ENCODE measurements around the gene ABCC6.
"Not testable (repeated sequence)": the region's sequence is repeated elsewhere in the genome, so short reads cannot be mapped to it uniquely, and the experiment has no call there.

ABCC6 gene

DNA sequence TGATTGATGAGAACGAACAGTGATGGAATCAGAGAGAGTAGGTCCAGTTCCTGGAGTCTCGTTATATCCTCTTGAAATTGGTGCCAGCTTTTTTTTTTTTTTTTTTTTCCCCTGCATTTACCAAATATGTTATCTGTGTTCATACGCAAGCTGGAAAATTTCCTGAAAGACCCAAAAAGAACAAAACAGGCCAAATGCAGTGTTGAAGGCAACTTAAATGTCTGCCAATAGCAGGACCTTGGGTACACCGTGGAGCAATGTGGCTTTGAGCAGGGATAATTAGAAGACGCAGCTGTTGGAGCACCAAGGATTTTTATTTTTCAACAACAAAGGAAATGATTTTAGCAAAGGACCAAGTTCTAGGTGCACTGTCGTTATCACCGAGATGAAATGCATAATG is 105.0 kb downstream of the ABCC6 start:
- DNase-seq (ENCODE audit: low read depth in 1 of 2, low spot score in 1 of 2) = no peak

- no peak for DNase-seq (ENCODE audit: low read depth in 1 of 2, low spot score in 1 of 2)
These were observed 106.5 kb downstream of the ABCC6 start for GRCh38 chr16:16116841-16117240.

DNA sequence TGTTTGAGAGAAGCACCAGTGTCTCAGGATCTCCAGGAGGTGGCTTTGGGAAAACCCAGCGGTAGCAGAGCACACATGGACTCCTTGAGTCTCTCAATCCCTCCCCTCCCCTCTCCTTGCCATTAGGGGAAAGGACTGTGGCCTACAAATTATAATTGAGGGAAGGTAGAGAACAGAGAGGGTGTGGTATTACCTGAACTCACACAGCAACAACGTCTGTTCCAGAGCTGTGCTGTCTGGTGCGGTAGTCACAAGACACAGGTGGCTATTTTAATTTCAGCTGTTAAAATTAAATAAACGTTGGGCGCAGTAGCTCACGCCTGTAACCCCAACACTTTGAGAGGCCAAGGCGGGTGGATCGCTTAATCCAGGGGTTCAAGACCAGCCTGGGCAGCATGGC is 110.2 kb downstream of the ABCC6 start:
- no peak for DNase-seq (ENCODE audit: low read depth in 1 of 2, low spot score in 1 of 2)

- DNase-seq (ENCODE audit: low read depth in 1 of 2, low spot score in 1 of 2) = no peak
These were observed 110.7 kb downstream of the ABCC6 start for GRCh38 chr16:16112450-16113053.

DNA sequence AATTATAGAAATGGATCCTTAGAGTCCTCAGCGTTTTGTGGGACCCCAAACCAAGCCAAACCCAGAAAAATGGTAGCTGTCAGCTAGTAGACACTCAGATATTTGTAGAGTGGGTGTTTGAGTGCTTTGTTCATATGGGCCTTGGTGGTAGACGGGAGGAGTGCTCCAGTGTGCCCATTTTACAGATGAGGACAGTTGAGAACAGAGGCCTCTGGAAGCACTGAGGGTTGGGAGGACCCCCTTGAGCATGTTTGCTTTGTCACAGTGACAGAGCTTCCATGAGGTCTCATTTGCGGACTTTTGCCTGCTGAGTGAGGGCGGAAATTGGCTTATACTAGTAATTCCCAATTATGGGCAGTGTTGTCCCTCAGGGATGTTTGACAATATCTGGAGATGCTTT is 111.7 kb downstream of the ABCC6 start:
- no peak for DNase-seq (ENCODE audit: low read depth in 1 of 2, low spot score in 1 of 2)

GRCh38 chr16:16110111-16110490 is 113.2 kb downstream of the ABCC6 start:
- DNase-seq (ENCODE audit: low read depth in 1 of 2, low spot score in 1 of 2) = no peak

- no peak for DNase-seq (ENCODE audit: low read depth in 1 of 2, low spot score in 1 of 2)
These were observed 113.7 kb downstream of the ABCC6 start for GRCh38 chr16:16109453-16110110.

- DNase-seq (ENCODE audit: low read depth in 1 of 2, low spot score in 1 of 2) = no peak
These were observed 114.5 kb downstream of the ABCC6 start for GRCh38 chr16:16108759-16109158.

DNA sequence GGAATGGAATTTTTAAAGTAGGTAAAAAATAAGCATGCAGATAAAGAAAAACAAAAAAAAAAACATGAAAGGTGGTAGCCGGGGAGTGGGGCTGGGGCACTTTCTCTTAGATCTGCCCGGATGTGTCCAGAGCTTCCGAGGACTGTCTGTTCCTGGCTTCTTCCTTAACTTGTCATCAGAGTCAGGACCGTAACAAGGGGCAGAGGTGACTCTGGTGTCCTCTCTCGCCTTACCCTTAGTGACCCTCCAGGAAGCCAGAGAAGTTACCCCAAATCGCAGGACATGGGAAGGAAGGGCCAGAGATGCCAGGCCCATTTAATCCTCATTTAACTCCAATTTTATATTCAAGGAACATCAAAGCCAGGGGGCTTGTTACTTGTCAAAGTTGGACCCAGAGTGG is 115.5 kb downstream of the ABCC6 start:
- no peak for DNase-seq (ENCODE audit: low read depth in 1 of 2, low spot score in 1 of 2)

- DNase-seq (ENCODE audit: low read depth in 1 of 2, low spot score in 1 of 2) = no peak
These were observed 116.8 kb downstream of the ABCC6 start for GRCh38 chr16:16106466-16106865.

DNA sequence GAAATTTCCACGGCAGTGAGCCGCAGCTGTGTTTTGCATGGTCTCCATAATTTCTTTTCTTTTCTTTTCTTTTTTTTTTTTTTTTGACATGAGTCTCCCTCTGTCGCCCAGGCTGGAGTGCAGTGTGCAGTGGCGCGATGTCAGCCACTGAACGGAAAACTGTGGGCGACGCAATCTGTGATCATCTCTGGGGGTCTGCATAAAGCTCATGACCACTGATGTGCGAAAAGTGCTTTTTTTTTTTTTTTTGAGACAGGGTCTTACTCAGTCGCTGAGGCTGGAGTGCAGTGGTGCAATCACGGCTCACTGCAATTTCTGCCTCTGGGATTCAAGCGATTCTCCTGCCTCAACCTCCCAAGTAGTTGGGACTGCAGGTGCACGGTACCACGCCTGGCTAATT is 117.6 kb downstream of the ABCC6 start:
- no peak for DNase-seq (ENCODE audit: low read depth in 1 of 2, low spot score in 1 of 2)

GRCh38 chr16:16104804-16105141 is 118.5 kb downstream of the ABCC6 start:
- not testable (repeated sequence) for DNase-seq (ENCODE audit: low read depth in 1 of 2, low spot score in 1 of 2)

GRCh38 chr16:16104132-16104803 is 119.0 kb downstream of the ABCC6 start:
- DNase-seq (ENCODE audit: low read depth in 1 of 2, low spot score in 1 of 2) = not testable (repeated sequence)

GRCh38 chr16:16102738-16103137 is 120.6 kb downstream of the ABCC6 start:
- DNase-seq (ENCODE audit: low read depth in 1 of 2, low spot score in 1 of 2) = no peak

- DNase-seq (ENCODE audit: low read depth in 1 of 2, low spot score in 1 of 2) = no peak
These were observed 121.7 kb downstream of the ABCC6 start for GRCh38 chr16:16101585-16101984.

- DNase-seq (ENCODE audit: low read depth in 1 of 2, low spot score in 1 of 2) = no peak
These were observed 122.7 kb downstream of the ABCC6 start for GRCh38 chr16:16100631-16101030.

DNA sequence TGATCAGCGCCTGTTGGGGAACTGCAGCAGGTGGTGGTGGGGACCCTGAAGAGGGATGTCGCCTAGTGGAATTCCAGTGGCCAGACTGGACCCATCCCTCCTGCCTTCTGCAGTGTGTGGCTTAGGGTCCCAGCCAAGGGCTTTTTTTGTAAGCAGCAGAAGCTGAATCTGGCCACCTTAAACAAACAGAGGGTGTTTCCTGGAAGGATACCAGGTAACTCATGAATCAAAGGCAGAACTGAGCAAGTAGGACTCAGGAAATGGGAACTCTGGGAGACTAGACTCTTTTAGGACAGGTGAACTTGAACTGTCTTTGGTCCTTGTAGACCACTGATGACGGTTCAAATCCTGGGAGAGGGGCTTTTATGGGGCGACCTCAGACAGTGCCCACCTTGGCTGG is 124.0 kb downstream of the ABCC6 start:
- DNase-seq (ENCODE audit: low read depth in 1 of 2, low spot score in 1 of 2) = no peak

All from activated CD4-positive, alpha-beta T cell treated with anti-CD3 and anti-CD28 coated beads, Interleukin-2, amount 50 U/mL, for 24 hours (primary cell).